Activated CD4-positive, alpha-beta T cell treated with anti-CD3 and anti-CD28 coated beads, Interleukin-2, amount 50 U/mL, for 1 hour (primary cell): ENCODE data around the gene IPO13.

ENCODE experiments used
- DNase-seq: peaks from one replicate; pipeline ENCODE4 v3.0.0-alpha.2; 2020

Gene IPO13

DNA sequence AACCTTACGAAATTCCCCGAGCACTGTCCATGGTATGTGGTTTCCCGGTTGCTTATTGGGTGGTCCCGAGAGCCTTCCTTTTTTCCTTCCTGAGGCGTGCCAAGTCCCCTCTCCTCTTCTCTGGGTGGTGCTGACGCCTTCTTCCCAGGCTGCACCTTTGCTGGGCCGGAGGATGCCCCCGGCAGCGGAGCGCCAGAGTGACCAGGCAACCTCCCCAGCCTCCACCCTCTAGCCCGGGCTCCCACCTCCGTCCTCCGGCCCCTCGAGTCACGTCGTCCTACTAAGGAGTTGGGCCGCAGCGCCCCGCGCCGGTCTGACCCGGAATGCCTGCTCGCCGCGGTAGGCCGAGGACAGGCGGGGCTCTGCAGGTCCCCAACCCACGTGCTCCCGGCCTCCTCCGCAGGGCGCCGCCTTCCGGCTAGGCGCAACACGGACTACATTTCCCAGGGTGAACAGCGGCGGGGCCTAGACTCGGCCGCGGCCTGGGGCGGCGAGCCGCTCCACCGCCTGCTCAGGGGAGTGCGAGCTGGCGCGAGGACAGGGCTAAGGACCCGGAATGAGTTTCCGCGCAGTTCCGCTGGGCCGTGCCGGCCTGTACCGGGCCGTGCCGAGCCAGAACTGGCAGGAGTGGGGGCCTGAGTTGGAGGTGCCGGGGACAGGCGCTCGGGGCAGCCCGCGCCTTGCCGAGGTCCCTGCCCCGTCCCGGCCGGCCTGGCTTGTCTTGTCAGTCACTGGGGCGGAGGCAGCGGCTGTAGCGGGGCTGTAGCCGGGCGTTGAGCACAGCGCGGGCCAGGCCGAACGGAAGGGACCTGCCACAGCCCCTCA lies at the start of gene IPO13:
TSS of gene IPO13 (plus strand) at position 715 of the 825 bp plus-strand sequence. CDS start 651 bp downstream, outside the sequence.
- DNase-seq: peak; percentile 94

DNA sequence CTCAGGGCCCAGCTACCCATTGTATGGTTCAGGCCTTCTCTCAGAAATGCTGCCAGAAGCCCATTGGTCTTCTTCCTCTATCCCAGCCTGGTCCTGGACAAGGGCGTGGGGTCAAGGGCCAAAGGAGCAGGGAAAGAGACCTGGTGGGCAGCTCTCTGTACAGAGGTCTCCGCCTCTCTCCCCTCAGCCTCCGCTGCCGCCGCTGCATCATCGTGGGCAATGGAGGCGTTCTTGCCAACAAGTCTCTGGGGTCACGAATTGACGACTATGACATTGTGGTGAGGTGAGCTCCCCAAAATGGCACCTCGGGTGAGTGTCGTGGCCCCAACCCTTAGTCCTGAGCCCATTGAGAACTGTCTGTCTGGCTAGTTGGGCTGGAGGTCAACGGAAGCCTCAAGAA lies 47.8 kb upstream of the IPO13 start:
- no peak for DNase-seq

GRCh38 chr1:43900386-43900785 lies 46.4 kb upstream of the IPO13 start:
- DNase-seq: no peak

DNA sequence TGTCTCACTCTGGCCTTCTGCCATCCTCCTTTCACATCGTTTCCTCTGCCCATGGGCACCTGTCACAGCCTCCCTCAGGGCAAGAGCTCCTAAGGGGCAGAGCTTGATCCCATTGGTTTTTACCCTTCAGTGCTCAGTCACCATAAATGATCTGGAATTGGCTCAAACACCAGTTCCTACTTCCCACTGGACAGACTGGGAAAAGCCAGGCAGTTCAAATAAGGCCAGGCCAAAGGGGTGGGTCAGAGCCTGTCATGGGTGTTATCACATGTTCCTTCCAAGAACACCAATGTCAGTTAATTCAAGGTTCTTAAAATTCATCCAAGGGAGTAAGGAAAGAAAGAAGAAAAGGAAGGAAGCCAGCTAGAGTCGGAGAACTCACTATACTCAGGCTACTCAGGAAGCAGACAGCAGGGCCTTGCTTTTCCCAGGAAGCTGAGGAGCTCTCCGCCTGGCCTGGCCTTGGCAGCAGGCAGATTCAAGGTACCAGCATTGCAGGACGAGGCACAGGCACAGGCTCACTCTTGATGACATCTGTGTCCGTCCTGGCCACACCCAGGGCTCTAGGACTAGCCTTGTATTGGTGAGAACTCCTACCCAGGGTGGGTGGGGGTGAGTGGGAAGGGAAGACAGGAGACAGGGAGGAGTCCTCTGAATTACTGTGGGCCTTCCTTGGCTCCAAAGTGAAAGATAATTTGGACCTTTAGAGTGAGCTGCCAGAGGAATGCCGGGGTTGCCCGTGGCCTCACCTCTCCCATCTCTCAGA lies 45.4 kb upstream of the IPO13 start:
- DNase-seq: no peak

GRCh38 chr1:43902058-43902831 lies 44.5 kb upstream of the IPO13 start:
- DNase-seq: no peak

GRCh38 chr1:43904660-43905551 lies 41.8 kb upstream of the IPO13 start:
- no peak for DNase-seq

- no peak for DNase-seq
Observed at GRCh38 chr1:43908226-43908625, 38.5 kb upstream of the IPO13 start.

GRCh38 chr1:43908858-43909257 lies 37.9 kb upstream of the IPO13 start:
- DNase-seq: no peak

GRCh38 chr1:43910343-43910742 lies 36.4 kb upstream of the IPO13 start:
- DNase-seq: no peak

GRCh38 chr1:43912607-43913006 lies 34.1 kb upstream of the IPO13 start:
- DNase-seq: no peak

DNA sequence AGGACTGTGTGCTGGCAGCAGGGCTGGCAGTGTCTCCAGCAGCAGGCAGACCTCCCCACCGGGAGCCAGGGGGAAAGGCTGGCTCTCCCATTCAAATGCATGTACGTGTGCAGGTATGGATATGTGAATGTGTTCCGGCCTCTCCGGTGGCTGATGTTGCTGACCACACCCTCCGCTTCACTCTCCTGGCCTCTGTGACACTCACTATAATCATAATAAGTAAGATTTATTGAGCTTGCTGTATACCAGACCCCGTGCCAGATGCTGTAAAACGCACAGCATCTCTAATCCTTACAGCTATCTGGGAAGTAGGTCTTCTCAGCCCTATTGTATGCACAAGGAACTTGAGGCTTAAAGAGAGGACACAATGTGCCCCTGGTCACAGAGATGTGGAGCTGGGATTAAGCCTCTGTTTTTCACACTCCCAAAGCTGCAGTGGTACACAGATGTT lies 33.7 kb upstream of the IPO13 start:
- no peak for DNase-seq

DNA sequence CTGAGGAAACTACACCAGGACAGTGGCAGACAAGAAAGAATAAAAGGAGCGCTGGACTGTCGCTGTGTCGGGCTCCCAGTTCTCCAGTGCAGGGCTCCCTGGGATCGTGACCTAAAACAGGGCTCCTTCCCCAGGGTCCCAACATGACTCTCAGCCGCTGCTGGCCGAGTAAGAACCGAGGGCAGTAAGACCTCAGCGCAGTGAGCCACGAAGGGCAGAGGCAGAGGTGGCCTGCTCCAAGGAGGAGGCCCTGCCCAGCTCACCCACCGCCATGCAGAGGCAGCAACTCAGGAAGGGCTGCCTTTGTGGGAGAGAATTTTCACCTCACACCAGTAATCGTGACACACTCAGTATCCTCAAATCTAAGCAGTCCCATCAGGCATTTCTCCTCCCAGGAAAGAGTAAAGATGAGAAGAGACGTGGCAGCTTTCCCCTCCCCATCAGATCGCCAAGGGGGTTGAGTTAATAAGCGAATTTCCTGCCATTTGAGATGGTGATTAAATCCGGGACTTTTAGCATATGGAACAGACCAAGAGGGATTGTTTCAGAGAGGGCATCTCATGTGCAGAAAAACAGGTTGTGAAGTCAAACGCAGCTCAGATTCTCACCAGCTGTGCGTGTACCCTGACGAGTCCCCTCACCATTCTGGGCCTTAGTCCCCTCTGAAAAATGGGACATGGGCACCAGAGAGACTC lies 32.9 kb upstream of the IPO13 start:
- DNase-seq: no peak

- no peak for DNase-seq
Observed at GRCh38 chr1:43914576-43915525, 31.9 kb upstream of the IPO13 start.

GRCh38 chr1:43919906-43920305 lies 26.8 kb upstream of the IPO13 start:
- DNase-seq: no peak

DNA sequence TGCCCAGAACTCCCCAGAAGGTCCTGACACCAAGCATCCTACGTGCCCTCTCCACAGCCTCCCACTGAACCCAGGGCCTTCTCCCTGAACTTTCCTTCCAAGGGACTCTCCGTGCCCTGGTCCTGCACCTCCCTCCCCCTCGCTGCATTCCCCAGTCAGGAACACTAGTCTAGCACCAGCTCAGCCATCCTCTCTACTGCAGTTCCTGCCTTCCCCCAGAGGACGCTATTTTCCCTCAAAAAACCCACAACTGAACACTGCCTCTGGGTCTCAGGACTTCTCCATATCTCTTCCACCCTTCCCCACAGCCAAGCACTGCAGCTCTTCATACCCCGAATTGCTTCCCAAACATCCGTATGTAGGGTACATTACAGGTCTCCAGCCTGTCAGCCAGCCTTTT lies 25.7 kb upstream of the IPO13 start:
- DNase-seq: no peak

DNA sequence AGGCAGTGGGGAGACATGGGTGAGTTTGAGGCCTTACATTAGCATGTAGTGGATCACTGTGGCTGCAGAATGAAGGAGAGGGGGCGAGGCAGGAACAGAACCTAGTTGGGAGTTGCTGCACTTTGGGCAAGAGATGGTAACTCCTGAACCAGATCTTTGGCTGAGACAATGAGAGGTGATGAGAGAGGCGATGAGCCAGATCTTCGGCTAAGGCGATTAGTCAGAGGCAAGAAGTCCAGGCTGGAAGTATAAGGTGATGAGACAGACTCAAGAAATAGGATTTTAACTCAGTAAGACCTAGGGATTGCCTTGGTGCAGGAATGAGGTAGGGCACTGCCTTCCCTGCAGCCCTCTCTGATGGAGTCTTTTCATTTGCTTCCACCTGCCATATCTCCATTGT lies 22.2 kb upstream of the IPO13 start:
- DNase-seq: no peak

DNA sequence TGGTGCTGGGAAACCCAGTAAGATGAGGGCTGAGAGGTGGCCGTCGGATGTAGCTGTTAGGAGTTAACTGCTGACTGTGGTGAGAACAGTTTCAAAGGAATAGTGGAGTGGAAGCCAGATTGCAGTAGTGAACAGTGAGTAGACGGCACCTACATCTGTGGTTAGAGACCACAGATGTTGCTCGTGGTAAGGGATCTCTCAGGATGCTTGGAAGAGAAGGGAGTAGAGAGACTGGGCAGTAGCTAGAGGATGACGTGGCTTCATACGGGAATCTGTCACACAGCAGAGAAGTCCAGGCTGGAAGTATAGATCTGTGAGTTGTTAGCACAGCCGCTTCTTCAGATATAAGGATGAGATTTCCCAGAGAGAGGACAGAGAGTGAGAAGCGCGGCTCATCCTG lies 20.9 kb upstream of the IPO13 start:
- no peak for DNase-seq

DNA sequence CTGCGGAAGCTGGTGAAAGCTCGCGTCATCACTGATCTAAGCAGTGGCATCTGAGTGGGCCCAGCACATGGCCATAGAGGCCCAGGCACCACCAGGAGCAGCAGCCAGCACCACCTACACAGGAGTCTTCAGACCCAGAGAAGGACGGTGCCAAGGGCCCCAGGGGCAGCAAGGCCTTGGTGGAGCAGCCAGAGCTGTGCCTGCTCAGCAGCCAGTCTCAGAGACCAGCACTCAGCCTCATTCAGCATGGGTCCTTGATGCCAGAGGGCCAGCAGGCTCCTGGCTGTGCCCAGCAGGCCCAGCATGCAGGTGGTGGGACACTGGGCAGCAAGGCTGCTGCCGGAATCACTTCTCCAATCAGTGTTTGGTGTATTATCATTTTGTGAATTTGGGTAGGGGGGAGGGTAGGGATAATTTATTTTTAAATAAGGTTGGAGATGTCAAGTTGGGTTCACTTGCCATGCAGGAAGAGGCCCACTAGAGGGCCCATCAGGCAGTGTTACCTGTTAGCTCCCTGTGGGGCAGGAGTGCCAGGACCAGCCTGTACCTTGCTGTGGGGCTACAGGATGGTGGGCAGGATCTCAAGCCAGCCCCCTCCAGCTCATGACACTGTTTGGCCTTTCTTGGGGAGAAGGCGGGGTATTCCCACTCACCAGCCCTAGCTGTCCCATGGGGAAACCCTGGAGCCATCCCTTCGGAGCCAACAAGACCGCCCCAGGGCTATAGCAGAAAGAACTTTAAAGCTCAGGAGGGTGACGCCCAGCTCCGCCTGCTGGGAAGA lies 16.4 kb upstream of the IPO13 start:
- no peak for DNase-seq

GRCh38 chr1:43930949-43931275 lies 15.8 kb upstream of the IPO13 start:
- no peak for DNase-seq
